Left ventricle myocardium superior (tissue), 1 donor: ENCODE measurements around the gene KLHL3. TPM values are rescaled to one million over a fixed set of nuclear protein-coding genes. Genes with fewer than 3 reads are reported as not detected.

ENCODE experiments used
- ATAC-seq: fragments of 200-7000 bp; cut with Tn5 transposase; one replicate; pipeline ENCODE4 v1.9.1; 2020; ENCODE audit warnings: mild to moderate bottlenecking, moderate library complexity
- DNase-seq: peaks from one replicate; pipeline ENCODE4 v3.0.0-alpha.2; 2020
- intact Hi-C: fragments of 100-400 bp; cut with micrococcal nuclease; formaldehyde crosslinking; loops from one replicate; pipeline ENCODE4 v1.11.0; 2022
- total RNA-seq: library from RNA; stranded (reverse); fragmentation: NEBNext Ultra II Directional; extraction: Animal tissue kit (Norgen Biotek cat#: 25700); gene quantifications from one replicate; pipeline ENCODE4 v1.2.1, GENCODE V29; 2021
- donor health status: DM: no; HTN: yes; CAD: no; lungs with severe emphysema.

KLHL3 gene
- total RNA-seq, 1 donor from 2014 or later, result 24.5 TPM

DNA sequence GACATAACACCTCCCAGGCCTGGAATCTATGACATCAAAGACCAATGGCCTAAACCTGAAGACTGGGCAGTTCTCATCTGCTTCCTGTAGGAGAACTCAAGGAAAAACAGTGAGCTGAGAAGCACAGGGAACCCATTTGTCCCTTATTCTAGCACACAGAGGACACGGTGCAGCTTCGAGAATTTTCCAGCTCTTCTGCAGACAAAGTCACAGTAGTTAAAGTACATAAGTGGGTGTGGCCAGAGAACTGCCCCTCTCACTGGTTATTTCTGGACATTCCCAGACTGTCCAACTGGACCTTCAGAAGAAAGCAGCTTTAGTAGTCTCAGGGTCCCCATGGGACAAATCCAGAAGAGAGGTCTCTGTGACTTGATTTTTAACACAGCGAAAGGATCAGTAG is 114.6 kb downstream of the KLHL3 start:
- intact Hi-C loops, result no loop called here
- ATAC-seq (peak; percentile 2), DNase-seq (no peak)

DNA sequence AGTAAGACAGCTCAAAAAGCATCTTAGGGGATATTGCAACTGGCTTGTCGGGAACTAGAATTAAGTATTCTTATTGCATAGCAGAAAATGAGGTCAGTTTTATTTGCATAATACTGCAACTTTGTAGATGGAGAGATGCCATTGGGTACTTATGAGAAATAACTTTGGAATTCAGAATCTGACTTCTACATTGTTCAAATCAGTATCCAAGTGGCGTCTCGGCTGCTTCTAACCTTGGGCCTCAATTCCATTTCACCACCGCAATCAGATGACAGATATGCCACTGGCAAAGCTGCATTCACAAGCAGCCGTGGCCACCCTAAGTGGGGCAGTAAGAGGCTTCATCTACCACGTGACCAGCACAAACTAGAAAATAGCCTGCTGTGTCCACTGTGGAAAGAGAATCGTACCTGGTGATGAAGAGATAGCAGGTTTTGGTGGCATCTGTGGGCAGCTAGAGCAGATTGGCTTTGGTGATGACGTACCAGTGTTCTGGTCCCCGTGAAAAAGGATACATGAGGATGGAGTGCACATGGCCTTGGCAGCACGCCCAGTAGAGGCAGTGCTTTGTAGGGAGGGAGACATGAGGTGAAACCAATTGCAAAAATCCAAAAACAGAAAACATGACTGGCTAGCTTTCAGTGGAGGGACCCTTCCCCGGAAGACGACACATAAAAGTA is 116.6 kb downstream of the KLHL3 start:
- ATAC-seq (peak; percentile 37), DNase-seq (peak; percentile 90)
- intact Hi-C loops, result no loop called here

DNA sequence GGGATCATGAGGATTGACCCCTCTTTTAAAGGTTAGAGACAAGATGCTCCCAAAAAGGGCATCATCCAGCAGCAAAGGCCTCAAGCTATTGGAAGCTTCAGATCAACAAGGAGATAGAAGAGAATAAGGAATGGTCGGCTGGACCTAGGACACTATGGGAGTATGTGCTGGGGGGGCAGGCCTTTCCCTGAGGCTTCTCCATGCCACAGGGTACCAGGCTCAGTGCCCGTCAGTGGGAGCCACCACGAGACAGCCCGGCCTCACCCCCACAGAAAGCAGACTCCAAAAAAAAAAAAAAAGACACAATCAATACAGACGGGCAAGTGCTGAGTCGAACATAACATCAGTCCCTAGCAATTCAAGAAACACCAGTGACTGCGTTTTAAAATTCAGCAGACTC is 117.4 kb downstream of the KLHL3 start:
- ATAC-seq (no peak), DNase-seq (no peak)
- intact Hi-C loops, result no loop called here

DNA sequence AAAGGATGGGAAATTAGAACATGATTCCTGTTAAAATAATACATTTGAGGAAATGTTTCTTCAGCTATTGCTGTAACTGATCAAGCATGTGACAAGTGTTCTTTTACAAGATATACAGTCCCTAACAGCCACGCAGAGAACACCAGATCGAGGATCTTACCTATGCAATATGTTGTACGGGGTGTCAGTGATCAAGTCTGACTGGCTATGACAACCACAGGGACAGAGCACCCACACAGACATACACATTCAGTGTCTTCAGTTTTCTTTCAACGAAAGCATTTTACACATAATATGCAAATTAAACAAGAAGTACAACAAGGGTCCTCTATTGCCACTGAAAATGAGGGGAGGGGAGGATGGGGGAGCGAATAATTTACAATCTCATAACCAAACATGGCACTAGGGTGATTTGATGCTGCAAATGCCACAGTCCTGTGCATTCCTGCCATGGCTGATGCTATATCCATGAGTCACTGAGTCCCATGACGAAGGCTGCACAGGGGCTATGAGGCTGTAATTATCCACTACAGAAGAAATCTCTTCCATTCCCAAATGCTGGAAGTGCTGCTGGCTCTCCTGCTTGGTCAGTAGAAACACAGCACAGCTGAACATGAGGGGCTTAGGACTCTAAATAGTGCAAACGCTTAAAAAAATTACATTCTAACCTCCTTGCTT is 118.2 kb downstream of the KLHL3 start:
- ATAC-seq, result no peak
- intact Hi-C loops, result no loop called here
- no peak for DNase-seq

DNA sequence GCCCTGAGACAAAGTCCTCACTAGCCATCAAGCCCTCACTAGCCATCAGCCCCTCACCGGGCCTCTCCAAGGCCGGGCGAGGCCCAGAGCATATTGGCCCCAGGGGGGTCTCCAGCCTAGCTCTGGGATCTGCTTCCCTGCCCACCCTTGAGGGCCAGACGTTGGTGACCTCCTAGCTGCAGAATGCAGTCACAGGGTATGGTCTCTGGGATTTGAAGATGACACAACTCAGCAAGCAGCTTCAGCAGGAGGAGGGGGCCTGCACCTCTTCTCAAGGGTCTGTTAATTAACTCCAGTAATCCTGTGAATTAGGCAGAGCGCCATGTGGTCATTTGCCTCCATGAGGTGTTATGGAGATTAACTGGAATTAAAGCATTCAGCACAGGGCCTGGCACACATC is 119.8 kb downstream of the KLHL3 start:
- intact Hi-C loops, result no loop called here
- ATAC-seq, result no peak

DNA sequence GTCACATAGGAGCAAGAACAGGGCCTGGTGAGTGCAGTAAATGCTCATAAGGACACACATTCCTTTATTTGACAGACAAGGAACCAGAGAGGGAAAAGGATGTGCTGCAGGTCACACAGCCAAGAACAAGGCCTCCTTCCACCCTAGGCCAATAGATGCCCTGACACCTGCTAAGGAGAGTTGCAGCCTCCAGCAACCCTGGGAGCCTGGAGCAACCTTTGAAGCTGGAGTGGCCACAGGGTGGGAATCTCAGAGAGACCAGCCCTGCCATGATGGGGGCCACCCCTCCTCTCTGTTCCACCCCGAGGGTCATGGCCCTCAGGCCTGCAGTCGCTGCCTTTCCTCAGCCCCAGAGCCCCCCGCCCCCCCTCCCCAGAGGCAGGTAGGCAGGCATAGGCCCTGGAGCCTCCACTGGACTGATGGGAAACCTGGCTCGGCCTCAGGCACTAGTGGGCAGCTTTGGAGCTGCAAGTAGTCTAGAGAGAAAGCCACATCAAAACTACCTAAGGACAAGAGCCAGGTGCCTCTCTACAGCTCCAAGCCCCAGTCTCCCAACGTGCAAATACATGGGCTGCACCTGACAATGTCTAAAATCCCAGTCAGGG is 120.6 kb downstream of the KLHL3 start:
- no peak for ATAC-seq

More for the DNA sequence above, 119.8 kb downstream of the KLHL3 start:
- no peak for DNase-seq

DNA sequence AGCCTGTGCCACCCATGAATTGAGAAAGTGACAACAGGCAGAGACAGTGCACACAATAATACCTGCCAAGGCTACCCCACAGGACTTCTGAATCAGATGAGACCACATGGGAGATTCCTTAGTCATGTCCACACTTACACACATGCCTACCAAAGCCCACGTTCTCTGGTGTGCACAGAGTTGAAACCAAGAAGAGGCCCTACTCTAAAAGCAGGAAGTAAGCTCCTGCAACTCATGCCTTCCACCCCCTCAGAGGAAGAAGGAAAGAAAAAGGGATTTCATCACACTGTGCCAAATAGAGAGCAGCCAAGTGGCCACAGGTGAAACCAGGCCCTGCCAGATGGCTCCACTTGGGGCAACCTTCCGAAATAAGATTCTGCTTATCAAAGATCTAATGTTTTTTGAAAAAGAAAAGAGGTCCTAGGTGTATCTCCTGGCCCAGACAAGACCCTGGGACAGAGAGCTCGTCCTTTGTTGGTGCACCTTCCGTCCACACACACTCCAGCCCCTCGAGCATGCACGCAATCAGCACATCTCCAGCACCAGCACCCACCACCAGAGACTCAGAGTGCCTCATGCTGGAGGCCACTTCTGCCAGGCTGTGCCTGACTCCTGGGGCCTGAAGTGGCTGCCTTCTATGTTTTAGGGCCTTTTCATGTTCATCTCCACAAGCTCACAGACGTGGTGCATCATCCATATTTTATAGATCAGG is 122.2 kb downstream of the KLHL3 start:
- no peak for ATAC-seq
- DNase-seq, result no peak
- intact Hi-C loops, result no loop called here

More for the DNA sequence above, 120.6 kb downstream of the KLHL3 start:
- intact Hi-C loops, result no loop called here
- no peak for DNase-seq

DNA sequence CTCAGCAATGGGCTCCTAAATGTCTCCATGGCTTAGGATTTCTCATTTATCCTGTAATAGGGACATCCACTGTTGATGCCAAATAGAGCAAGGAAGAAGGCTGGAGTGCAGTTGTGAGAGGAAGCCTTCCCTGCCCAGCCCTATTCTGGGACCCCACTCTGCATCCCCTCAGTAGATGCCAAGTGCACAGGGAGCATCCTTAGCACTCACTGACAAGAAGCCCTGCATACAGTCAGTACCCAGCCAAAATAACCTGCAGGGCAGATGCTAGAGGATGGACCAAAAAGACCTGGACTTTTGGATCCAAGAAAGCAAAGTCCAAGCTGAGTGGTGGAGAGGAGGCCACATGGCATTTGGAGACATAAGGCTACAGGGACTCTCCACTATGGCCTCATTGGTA is 123.3 kb downstream of the KLHL3 start:
- intact Hi-C loops, result no loop called here
- DNase-seq (no peak), ATAC-seq (no peak)

DNA sequence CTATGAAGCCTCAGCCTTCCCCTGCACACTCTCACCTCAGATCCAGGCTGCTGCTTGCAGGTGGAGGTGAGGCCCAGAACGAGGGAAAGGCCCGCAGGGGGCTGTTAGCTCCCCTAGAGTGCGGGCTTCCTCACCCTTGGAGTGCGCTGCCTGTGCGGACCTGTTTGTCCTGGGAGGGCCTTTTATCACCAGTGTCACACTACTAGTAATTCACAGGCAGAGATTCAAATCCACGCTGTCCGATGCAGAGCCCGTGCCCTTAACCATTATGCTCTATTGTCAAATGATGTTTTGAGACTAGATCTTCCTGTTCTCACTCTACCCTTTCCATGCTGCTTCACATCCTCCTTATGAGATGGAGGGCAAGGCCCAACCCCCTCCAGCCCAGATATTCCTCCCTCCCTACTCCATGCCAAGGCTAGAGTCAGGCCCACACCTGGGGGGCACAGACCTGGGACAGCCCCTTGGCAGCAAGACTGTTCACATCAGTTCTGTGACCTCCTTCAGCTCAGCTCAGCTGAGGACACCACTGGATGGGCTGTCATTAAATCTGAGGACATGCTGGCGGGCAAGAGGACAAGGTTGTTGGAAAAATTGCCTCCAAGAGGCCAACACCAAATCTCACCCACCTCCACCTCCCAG is 124.0 kb downstream of the KLHL3 start:
- intact Hi-C loops, result no loop called here
- no peak for ATAC-seq
- no peak for DNase-seq

DNA sequence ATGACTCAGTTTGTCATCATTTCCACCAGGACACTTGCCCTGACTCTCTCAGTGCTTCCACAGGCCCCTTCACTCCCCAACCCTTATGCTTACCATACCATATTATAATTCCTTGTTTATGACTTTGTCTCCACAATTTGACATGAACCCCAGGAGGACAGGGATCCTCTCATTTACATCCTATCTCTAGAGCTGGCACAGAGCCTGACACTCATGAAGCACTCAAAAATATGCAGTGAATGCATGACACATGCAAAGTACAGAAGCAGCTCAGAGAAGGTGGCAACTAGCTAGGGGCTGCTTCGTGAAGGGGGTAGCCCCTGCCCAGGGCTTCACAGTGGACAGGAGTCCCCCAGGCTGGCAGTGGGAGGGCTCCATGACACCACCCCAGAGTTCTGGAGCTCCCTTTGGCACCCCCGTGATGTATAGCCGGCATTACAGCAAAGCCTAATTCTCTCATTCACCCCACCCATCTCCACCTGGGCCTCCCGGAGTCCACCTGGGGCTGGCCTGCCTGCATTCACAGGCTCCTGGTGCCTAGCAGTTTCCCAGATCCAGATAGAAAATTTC is 124.8 kb downstream of the KLHL3 start:
- ATAC-seq, result no peak
- no peak for DNase-seq
- intact Hi-C loops, result no loop called here

DNA sequence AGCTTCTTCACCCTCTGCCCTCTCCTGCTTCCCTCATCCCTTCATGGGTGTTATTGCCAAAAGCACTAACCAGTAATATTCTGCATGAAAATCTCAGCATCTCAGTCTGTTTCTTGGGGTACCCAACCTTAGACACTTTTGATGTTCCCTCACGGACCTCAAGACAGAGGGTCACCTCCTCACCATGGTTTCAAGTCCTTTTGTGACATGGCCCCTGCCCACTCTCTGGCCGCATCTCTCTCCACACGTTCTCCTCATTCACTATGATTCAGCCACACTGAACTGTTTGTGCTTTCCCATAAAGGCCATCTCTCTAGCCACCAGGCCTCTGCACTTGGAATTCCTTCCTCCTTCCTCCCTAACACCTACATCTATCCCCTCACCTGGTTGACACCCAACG is 125.3 kb downstream of the KLHL3 start:
- intact Hi-C loops, result no loop called here
- DNase-seq (no peak), ATAC-seq (no peak)

DNA sequence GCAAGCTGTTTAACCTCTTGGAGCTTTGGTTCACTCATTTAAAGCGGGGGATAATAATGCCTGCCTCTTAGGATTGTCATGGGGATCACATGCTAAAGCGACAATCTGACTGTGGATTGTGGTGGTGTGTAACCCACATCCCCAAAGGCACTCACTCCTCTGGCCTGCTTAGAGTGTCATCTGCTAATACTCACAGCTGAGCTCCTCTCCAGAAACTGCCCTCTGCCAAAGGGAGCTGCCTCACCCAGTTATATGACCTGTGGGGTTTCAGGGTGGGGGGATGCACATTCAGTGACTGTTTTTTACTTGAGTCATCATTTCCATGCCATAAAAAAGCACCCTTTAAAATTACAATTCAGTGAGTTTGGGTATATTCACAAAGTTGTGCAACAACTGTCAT is 126.8 kb downstream of the KLHL3 start:
- ATAC-seq, result no peak
- intact Hi-C loops, result no loop called here
- DNase-seq, result no peak

DNA sequence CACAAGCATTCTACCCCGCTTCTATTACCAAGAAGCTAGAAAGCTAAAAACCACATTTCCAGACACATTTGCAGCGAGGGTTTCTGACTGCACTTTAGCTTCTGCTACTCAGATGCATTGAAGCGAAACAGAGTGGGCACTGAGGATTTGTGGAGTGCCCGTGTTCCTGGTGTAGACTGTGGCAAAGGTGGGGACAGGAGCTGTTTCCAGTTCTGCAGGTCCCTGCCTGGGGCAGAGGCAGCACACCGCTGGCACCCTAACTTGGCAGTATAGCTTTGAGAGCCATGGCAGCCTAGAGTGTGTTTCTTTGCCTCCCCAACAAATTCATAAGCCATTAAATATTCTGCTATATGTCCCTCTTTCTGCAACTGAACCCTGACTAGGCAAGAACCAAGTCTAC is 128.1 kb downstream of the KLHL3 start:
- ATAC-seq (no peak), DNase-seq (no peak)
- intact Hi-C loops, result no loop called here

DNA sequence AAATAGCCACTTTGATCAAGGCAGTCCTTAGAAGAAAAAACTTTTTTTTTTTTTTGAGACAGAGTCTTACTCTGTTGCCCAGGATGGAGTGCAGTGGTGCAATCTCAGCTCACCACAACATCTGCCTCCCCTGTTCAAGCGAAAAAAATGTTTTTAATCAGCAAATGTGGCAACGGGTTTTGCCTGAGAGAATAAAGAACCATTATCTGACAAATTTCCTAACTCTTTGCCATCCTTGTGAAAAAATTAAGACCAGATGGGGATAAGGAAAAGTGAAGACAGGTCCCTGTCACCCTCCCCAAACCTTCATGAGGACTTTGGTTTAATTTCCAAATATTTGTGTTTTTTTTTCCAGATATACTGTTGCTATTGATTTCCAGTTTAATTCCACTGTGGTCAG is 129.5 kb downstream of the KLHL3 start:
- DNase-seq (no peak), ATAC-seq (no peak)
- intact Hi-C loops, result no loop called here

DNA sequence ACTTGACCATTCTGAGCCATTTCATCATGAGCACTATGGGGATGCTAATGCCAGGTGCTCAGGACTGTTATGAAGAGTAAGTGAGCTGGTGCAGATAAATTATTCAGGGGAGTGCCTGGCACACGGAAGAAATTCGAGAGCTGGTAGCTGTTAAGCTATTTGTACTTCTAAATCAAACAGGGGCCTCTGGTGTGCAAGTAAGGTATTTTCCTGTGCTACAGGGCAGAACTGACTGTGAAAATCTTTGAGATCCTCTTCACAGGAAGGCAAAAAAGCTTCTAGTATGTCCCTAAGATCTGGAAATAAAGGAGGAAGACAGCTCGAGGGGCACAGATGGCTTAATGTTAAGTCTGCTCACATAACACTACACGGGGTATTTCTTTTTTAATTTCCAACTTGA is 130.5 kb downstream of the KLHL3 start:
- ATAC-seq (no peak), DNase-seq (no peak)
- intact Hi-C loops, result no loop called here

DNA sequence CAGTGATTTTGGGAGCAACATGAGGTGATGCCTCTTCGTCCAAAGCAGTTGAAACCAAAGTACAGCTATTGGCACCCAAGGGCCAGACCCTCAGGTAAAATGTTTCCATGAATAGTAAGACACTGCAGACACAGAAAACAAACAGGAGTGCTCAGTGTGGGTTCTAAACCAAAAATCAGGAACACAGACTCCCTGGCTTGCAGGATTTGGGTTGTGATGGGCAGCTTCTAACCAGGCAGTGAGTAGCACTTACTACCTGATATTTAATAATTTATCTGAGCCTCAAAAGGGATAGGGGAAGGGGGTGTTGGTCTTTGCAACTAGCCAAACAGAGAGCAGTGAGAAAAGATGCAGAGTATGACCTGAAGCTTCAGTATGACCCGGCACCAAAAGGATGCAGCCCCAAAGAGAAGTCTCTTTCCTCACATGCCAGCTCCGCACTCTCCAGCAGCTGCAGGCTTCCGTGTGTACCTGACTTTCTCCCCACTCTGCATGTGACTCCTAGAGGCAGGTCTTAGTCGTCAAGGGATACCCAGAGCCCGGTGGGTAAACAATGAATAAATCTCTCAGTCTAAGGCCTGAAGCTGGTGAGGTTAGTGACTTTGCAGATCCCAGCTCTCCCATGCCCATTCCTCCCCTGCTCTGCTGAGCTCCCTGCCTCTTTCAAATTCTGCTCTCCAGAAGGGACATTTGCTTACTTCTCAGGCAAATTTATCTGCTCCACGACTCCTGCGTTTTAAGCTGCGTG is 131.4 kb downstream of the KLHL3 start:
- DNase-seq (no peak), ATAC-seq (no peak)
- intact Hi-C loops, result no loop called here

DNA sequence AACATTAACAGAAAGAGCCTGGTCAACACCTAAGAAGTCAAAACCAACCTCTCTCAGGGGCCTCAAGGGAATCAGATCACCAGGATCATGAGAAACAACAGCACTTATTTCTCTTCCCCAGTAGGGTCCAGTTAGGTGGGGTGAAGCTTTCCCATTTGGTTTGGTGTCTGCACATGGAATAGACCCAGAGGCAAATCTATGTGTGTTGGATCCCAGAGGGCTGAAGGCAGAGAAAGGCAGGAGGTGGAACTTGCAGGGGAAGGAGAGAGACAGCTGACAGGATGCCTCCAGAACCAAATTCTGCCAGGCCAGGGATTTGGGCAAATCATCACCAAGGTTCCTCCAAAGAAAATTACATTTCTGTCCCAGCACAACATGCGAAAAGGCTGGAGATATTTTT is 132.0 kb downstream of the KLHL3 start:
- no peak for DNase-seq
- intact Hi-C loops, result no loop called here
- ATAC-seq, result no peak

DNA sequence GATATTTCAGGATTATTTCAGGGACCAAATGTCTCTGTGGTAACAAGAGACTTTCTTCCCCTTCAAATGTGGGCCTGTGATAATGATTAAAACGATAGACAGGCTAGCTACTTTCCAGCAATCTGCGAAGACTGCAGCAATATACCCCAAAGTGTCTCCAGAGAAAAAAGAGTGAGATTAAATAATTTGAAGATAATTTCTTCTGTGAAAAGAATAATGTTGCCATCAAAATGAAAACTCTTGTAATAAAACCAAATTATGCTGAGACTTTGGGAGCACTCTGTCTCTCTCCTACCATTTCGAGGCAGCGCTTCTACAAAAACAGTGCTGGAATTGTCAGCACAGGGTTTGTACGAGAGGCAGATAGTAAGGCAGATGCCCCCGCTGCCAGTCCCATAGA is 132.5 kb downstream of the KLHL3 start:
- ATAC-seq, result no peak
- intact Hi-C loops, result no loop called here
- DNase-seq, result no peak
